ENCODE results near the gene ZBTB17.

The ZBTB17 gene

GRCh38 chr1:16020325-16020724 is 44.4 kb upstream of the ZBTB17 start:
- Histone ChIP-seq H3K9me3 (ENCODE audit: control insufficient read depth, low read length) (no peaks in the 10 kb centered on the region), H3K27me3 (ENCODE audit: control insufficient read depth, insufficient read depth, low read length) (no peaks in the 10 kb centered on the region), H3K36me3 (ENCODE audit: control insufficient read depth, insufficient read depth, low read length) (no peaks in the 10 kb centered on the region), H3K79me2 (no peaks in the 10 kb centered on the region), H3K4me3 (ENCODE audit: low read depth, low read length) (no peak overlapping the region), H2AFZ (no peak overlapping the region), H3K4me2 (ENCODE audit: low read length) (peak overlapping the region; percentile 11), H3K4me1 (peaks cover 56% of the 10 kb centered on the region), H3K27ac (peak overlapping the region; percentile 99), H3K9ac (no peak overlapping the region)
- TF ChIP-seq CTCF (IDR thresholded peaks at IDR 0.05) = no peak

GRCh38 chr1:16019644-16020277 is 43.9 kb upstream of the ZBTB17 start:
- Histone ChIP-seq H3K4me2 (ENCODE audit: low read length) (peak overlapping the region; percentile 11), H3K4me1 (peaks cover 56% of the 10 kb centered on the region), H3K79me2 (no peaks in the 10 kb centered on the region), H3K4me3 (ENCODE audit: low read depth, low read length) (no peak overlapping the region), H3K9ac (no peak overlapping the region), H2AFZ (no peak overlapping the region), H3K27me3 (ENCODE audit: control insufficient read depth, insufficient read depth, low read length) (no peaks in the 10 kb centered on the region), H3K27ac (peak overlapping the region; percentile 99), H3K36me3 (ENCODE audit: control insufficient read depth, insufficient read depth, low read length) (no peaks in the 10 kb centered on the region), H3K9me3 (ENCODE audit: control insufficient read depth, low read length) (no peaks in the 10 kb centered on the region)
- TF ChIP-seq CTCF (IDR thresholded peaks at IDR 0.05) = no peak

- no peak overlapping the region for H3K4me3 ChIP-seq (ENCODE audit: low read depth, low read length)
- H3K79me2 ChIP-seq = no peaks in the 10 kb centered on the region
- no peak overlapping the region for H3K9ac ChIP-seq
- peak overlapping the region; percentile 99 for H3K27ac ChIP-seq
- H3K4me2 ChIP-seq (ENCODE audit: low read length) = peak overlapping the region; percentile 19
- H3K4me1 ChIP-seq = peaks cover 56% of the 10 kb centered on the region
- H3K9me3 ChIP-seq (ENCODE audit: control insufficient read depth, low read length) = no peaks in the 10 kb centered on the region
- TF ChIP-seq CTCF (IDR thresholded peaks at IDR 0.05) = no peak
- no peak overlapping the region for H2AFZ ChIP-seq
- no peaks in the 10 kb centered on the region for H3K27me3 ChIP-seq (ENCODE audit: control insufficient read depth, insufficient read depth, low read length)
- no peaks in the 10 kb centered on the region for H3K36me3 ChIP-seq (ENCODE audit: control insufficient read depth, insufficient read depth, low read length)
Observed at GRCh38 chr1:16018749-16019643, 43.1 kb upstream of the ZBTB17 start.

- TF ChIP-seq CTCF (IDR thresholded peaks at IDR 0.05) = no peak
- Histone ChIP-seq H3K36me3 (ENCODE audit: control insufficient read depth, insufficient read depth, low read length) (no peaks in the 10 kb centered on the region), H3K9ac (no peak overlapping the region), H3K79me2 (no peaks in the 10 kb centered on the region), H3K4me3 (ENCODE audit: low read depth, low read length) (no peak overlapping the region), H3K27me3 (ENCODE audit: control insufficient read depth, insufficient read depth, low read length) (no peaks in the 10 kb centered on the region), H3K9me3 (ENCODE audit: control insufficient read depth, low read length) (no peaks in the 10 kb centered on the region), H3K4me2 (ENCODE audit: low read length) (no peak overlapping the region), H3K27ac (peak overlapping the region; percentile 99), H2AFZ (peak overlapping the region; percentile 75), H3K4me1 (peaks cover 50% of the 10 kb centered on the region)
Observed at GRCh38 chr1:16018308-16018707, 42.4 kb upstream of the ZBTB17 start.

Data from parathyroid adenoma (tissue), 2 donors.